Activated T-cell treated with anti-CD3 and anti-CD28 coated beads for 48 hours (primary cell): Measurements from ENCODE around the gene LURAP1L.

Source experiments
- DNase-seq: peaks from one replicate; pipeline ENCODE4 v3.0.0-alpha.2; 2020; ENCODE audit warnings: low read depth

LURAP1L gene

GRCh38 chr9:12774861-12775678 is at the start of gene LURAP1L:
LURAP1L (plus strand) TSS chr9:12775020; CDS start chr9:12775716, 696 bp downstream.
- DNase-seq = no peak

DNA sequence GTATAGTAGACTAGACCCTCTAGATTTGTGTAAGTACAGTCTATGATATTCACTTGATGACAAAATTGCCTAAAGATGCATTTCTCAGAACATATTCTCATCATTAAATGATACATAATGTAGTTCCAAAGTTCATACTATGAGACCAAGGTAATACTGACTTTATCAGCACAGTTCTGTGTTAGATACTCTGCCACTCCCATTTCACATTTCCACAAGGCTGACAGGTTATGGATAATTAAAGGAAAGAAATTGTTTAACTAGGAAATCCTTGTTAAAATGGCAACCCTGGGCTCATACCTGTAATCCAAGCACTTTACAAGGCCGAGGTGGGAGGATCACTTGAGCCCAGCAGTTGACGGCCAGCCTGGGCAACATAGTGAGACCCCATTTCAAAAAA is 48.0 kb upstream of the LURAP1L start:
- no peak for DNase-seq

DNA sequence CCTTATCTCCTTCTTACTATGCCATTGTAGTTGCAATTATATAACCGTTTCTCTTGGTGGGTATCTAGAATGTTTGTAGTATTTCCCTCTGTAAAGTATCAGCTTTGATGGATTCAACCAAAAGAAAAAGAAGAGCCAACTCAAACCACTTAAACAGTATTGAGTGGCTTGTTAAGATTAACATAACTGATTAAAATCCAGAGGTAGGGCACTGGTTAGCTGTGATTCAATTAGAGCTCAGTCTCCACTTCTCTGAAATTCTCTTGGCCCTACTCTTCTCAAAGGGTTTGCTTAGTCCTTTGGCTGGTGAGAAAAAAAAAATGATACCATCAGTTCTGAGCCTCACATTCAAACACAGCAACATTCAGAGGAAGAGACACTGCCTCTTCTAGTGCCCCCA is 44.6 kb upstream of the LURAP1L start:
- DNase-seq = no peak

GRCh38 chr9:12730927-12731326 is 43.9 kb upstream of the LURAP1L start:
- no peak for DNase-seq

DNA sequence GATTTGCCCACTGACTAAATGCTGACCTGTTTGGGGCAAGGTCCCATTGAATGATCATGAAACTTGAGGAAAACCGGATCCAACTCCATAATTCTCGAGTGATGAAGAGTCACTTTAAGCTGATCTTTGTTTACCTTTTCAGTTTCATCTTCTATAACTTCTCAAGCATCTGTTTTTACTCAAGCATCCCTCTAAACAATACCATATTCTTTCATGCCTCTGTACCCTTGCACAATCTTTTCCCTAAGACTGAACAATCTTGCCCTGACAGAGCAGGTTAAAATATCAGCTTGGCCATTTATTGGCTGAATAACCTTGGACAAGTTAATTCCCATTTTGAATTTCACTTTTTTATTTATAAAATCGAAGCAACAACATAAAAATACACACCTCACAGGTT is 41.8 kb upstream of the LURAP1L start:
- no peak for DNase-seq

DNA sequence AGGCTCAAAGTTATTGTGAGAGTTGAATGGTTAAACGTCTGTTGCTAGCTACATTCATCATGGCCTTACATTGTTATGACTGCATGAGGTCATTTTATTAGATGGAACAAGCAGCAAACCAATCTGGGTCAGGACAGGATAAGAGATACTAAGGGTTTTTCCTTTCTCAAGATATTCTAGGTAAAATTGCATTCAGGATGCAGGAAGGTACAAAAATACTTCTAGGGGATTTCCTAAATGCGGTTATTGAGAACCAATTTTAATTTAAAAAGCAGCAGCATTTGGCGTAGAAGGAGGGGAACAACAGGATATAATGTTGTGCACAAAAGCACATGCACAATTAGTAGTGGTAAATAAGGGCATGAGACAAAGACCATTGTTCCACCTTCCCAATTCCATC is 39.2 kb upstream of the LURAP1L start:
- DNase-seq = no peak

- DNase-seq = no peak
Observed at GRCh38 chr9:12737871-12738270, 36.9 kb upstream of the LURAP1L start.

DNA sequence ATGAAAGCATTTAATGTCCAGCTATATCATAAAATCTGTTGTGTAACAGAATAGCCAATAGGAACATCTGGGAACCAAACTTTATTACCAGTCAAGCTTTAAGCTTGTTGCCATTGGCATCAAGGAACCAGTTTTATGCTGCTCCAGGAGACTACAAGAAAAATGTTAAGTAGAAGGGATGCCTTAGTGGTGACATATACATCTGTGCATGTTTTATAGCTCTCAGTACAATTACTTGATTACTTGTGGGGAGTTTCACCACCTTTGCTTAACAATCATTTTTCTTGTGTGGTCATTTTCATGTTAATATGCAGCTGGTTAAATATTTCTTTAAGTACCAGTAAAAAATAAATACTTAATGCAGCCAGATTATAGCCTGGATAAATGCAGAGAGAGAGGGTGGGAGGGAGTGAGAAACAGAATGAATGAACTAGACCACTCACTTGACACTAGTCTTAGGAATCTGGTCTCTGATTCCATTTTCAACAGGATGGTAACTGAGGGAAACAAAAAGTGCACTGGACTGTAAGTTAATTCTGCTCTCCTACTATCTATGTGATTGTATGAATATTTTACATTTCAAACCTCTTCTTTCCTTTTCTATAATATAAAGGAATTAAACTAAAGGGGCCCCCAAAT is 35.7 kb upstream of the LURAP1L start:
- DNase-seq = no peak

GRCh38 chr9:12740845-12741244 is 34.0 kb upstream of the LURAP1L start:
- DNase-seq = no peak

GRCh38 chr9:12748016-12748415 is 26.8 kb upstream of the LURAP1L start:
- no peak for DNase-seq

- no peak for DNase-seq
Observed at GRCh38 chr9:12748954-12749353, 25.9 kb upstream of the LURAP1L start.

GRCh38 chr9:12753931-12754330 is 20.9 kb upstream of the LURAP1L start:
- no peak for DNase-seq

- DNase-seq = no peak
Observed at GRCh38 chr9:12759761-12760160, 15.1 kb upstream of the LURAP1L start.

DNA sequence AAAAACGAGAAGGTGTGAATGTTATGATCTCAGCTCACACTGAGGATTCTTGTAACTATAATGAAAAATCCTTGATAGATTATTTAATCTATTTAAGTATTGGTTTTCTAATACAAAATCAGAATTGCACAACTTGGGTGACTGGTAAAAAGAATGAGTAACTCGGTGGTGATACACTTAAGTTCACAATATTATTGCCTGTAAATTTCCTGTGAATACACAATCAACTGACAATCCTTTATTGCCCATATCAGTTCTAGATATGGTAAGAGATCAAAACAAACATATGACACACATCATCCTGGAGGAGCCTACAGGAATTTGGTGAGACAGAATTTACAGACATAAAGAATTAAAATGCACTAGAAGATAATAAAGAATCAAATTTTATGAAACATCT is 14.1 kb upstream of the LURAP1L start:
- DNase-seq = no peak

DNA sequence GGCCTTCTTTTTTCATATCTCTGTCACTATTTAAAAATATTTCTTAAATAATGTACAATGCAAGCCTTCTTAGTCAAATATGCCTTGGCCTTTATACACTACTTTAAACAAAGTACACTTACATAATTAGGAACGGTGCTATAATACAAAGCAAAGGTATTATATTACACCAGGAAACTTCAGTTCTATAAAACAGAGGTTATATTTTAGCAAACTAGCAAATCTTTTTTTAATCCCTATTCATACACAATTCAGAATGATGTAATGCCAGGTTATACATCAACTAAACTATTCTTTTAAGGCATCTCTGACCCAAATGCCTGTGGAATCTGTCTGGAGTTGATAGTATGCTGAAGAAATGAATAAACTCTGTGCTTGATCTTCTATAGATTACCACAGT is 10.7 kb upstream of the LURAP1L start:
- no peak for DNase-seq

GRCh38 chr9:12765088-12765798 is 9.6 kb upstream of the LURAP1L start:
- no peak for DNase-seq

DNA sequence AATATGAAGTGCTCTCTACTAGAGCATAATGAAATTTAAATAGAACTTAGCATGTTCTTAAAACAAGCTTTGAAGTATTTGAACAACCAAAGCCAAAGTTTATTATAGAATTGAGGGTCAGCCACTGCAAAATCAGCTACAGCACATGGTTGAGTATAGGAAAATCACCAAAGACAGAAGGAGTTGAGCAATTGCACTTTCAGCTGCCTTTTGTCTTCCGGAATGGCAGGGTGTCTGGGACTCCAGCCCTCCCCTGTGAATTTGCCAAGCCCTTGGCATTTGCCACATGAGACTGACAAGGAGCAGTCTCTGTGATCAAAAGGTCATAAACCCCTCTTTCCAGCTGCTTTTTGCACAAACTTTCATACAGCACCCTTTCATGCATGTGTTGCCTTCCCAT is 8.5 kb upstream of the LURAP1L start:
- DNase-seq = no peak

DNA sequence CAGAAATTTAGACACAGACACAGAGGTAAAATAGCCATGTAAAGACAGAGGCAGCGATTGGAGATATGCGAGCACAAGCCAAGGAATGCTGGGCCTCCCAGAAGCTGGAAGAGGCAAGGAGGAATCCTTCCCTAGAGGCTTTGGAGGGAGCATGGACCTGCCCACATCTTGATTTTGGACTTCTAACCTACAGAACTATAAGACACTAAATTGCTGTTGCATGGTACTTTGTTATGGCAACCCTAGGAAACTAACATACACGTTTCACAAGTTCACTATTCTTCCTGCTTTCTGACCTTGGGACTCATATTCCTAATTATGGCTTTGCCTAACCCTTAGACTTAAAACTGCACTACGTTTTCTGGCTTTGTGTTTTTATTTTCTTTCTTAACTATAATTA is 4.6 kb upstream of the LURAP1L start:
- no peak for DNase-seq

- DNase-seq = no peak
Observed at GRCh38 chr9:12771891-12772290, 2.9 kb upstream of the LURAP1L start.

DNA sequence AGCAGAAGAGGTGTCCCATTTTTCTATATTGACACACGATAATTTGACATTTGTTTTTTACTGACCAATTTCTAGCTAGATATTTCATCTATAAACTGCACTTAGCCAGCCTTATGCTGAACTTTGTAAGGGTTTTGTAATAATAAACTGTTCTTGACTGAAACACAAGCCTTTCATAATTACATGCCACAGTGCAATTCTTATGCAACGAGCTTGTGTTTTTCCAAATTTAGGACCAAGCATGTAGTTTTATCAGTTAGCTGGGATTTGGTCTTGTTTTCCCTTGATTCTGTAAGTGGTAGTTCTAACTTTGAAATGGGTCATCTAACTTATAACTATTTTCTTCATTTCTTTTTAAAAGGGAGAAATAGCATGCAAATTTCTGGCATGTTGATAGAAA is 1.3 kb upstream of the LURAP1L start:
- no peak for DNase-seq

DNA sequence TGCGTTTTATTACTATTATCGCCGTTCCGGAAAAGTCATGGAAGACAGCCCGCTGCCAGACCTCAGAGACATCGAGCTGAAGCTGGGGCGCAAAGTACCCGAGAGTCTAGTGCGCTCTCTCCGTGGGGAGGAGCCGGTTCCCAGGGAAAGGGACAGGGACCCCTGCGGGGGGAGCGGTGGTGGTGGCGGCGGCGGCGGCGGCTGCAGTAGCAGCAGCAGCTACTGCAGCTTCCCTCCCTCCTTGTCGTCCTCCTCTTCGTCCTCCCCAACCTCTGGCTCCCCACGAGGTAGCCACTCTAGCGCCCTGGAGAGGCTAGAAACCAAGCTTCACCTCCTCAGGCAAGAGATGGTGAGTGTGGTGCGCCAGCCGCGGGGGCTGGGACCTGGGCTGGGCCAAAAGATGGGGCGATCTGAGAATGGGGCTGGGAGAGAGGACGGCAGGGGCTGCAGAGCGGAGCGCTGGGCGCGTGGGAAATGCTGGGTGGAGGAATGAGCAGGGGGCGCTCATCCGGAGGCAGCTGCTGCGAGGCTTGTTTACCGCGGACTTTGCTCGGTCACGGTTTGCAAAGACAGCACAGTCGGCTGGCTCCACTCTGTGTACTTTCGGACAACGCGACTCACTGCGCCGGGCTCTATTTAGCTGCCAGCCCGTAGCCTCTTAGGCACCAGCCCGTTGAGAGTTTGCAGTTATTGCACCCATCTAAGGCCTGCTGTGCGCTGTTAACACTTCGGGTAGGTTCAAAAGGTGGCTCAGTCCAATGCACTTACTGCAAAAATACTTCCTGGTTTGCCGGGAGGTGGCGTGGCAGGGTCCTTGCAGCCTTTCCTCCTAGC is 1.1 kb downstream of the LURAP1L start:
- DNase-seq = no peak

- DNase-seq = no peak
Observed at GRCh38 chr9:12776513-12777055, 1.8 kb downstream of the LURAP1L start.
